Vagina (tissue), 2 donors: ENCODE data around the gene ATP2A3.

Experiments
- POLR2A ChIP-seq, 2 donors: fragments of 450-650 bp; IDR thresholded peaks; one replicate each; pipeline ENCODE4 v1.6.1; 2017; ENCODE audit warnings: antibody characterized with exemption in 2 of 2, mild to moderate bottlenecking in 2 of 2, moderate library complexity in 2 of 2
- TF ChIP-seq, protein P1 (sequence below), 3 experiments: fragments of 450-650 bp in 2 of 3; fragments of 200-600 bp in 1 of 3; sonication (generic) in 1 of 3; IDR thresholded peaks; one replicate each; pipeline ENCODE4 v1.5.1; 2017 to 2019; ENCODE audit warnings: antibody characterized with exemption in 3 of 3, mild to moderate bottlenecking in 2 of 3, moderate library complexity in 2 of 3

DNA sequence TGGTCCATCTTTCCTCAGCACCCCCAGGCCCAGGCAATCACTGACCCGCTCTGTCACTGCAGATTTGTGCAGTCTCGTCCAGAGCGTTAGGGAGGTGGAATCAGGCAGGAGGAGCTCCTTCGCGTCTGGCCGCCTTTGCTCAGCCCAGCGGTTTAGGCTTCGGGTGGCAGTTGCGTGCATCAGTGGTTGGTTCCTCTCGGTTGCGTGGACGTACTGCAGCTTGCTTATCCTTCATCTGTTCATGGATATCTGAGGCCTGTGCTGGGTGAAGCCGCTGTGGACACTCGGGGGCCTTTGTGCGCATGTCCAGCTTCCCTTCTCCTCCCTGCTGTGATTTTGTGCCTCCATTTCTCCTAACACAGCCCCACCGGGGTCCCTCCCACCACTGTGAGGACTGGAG lies 43.2 kb downstream of the ATP2A3 start:
- TF ChIP-seq, protein P1, sequence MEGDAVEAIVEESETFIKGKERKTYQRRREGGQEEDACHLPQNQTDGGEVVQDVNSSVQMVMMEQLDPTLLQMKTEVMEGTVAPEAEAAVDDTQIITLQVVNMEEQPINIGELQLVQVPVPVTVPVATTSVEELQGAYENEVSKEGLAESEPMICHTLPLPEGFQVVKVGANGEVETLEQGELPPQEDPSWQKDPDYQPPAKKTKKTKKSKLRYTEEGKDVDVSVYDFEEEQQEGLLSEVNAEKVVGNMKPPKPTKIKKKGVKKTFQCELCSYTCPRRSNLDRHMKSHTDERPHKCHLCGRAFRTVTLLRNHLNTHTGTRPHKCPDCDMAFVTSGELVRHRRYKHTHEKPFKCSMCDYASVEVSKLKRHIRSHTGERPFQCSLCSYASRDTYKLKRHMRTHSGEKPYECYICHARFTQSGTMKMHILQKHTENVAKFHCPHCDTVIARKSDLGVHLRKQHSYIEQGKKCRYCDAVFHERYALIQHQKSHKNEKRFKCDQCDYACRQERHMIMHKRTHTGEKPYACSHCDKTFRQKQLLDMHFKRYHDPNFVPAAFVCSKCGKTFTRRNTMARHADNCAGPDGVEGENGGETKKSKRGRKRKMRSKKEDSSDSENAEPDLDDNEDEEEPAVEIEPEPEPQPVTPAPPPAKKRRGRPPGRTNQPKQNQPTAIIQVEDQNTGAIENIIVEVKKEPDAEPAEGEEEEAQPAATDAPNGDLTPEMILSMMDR (IDR thresholded peaks at IDR 0.05) = no peak
- TF ChIP-seq POLR2A (IDR thresholded peaks at IDR 0.05) = no peak
